ENCODE results near the gene HIP1R.
"Not testable (repeated sequence)": the region's sequence is repeated elsewhere in the genome, so short reads cannot be mapped to it uniquely, and the experiment has no call there.

The HIP1R gene, protein sequence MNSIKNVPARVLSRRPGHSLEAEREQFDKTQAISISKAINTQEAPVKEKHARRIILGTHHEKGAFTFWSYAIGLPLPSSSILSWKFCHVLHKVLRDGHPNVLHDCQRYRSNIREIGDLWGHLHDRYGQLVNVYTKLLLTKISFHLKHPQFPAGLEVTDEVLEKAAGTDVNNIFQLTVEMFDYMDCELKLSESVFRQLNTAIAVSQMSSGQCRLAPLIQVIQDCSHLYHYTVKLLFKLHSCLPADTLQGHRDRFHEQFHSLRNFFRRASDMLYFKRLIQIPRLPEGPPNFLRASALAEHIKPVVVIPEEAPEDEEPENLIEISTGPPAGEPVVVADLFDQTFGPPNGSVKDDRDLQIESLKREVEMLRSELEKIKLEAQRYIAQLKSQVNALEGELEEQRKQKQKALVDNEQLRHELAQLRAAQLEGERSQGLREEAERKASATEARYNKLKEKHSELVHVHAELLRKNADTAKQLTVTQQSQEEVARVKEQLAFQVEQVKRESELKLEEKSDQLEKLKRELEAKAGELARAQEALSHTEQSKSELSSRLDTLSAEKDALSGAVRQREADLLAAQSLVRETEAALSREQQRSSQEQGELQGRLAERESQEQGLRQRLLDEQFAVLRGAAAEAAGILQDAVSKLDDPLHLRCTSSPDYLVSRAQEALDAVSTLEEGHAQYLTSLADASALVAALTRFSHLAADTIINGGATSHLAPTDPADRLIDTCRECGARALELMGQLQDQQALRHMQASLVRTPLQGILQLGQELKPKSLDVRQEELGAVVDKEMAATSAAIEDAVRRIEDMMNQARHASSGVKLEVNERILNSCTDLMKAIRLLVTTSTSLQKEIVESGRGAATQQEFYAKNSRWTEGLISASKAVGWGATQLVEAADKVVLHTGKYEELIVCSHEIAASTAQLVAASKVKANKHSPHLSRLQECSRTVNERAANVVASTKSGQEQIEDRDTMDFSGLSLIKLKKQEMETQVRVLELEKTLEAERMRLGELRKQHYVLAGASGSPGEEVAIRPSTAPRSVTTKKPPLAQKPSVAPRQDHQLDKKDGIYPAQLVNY

DNA sequence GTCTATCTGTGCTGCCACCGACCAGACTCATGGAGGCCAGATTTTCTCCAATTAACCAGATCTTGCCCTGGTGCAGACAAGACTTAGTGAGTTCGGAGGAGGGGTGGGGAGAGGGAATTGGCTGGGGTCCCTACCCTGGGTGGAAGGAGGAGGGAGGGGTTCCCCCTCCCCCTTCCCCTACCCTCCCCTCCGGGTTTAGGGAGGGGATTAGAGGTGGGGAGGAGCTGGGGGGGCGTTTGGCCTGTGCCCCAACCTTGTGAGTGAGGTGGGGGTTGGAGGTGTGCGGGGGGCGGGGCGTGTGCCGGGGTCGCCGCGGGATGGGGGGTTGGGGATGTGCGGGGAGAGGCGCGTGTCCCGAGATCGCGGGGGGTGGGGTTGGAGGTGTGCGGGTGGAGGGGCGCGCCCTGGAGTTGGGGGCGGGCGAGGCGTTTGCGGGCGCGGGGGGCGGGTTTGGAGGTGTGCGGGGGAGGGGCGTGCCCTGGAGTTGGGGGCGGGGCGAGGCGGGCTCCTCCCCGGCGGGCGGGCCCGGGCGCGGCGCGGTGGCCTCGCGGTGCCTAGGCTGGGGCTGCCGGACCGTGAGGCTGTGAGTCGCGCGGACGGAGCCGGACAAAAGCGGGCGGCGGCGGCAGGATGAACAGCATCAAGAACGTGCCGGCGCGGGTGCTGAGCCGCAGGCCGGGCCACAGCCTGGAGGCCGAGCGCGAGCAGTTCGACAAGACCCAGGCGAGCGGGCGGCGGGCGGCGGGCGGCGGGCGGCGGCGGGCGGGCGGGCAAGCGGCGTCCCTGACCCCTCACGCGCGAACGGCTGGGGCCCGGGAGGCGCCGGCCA, at the start of gene HIP1R:
TSS of gene HIP1R (plus strand) at position 537 of the 829 bp plus-strand sequence. CDS start at position 631, 94 bp downstream.
- peak; percentile 42 for DNase-seq

DNA sequence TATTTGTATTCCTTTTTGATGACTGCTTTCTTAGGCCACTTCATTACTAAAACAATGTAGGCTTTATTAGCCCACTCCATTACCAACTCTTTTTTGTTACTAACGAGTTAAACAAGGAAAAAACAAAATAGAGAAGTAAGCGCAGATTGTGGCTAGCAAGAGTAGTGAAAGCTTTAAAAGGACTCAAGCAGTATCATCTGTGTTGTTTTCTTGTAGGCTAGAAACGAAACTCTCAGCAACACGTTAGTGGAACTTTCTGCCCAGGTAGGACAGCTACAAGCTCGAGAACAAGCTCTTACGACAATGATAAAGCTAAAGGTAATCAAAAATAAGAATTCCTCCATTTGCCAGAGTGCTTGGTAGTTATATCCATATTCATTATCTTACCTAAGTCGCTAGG, 49.8 kb upstream of the HIP1R start:
- no peak for DNase-seq

DNA sequence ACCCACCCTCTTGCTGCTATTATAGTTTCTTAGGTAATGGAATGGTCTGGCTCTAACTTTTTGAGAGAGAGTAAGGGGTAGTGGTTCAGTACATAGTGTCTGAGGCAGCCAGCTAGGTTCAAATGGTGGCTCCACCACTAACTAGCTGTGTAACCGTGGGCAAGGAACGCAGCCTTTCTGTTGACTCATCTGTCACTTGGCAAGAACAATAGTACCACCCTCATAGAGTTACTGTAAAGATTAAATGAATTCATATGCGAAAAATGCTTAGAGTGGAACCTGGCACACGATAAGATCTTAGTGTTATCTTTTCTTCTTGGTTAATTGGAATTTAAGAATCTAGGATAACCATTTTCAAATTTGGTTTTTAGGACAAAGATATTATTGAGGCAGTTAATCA, 46.9 kb upstream of the HIP1R start:
- no peak for DNase-seq

DNA sequence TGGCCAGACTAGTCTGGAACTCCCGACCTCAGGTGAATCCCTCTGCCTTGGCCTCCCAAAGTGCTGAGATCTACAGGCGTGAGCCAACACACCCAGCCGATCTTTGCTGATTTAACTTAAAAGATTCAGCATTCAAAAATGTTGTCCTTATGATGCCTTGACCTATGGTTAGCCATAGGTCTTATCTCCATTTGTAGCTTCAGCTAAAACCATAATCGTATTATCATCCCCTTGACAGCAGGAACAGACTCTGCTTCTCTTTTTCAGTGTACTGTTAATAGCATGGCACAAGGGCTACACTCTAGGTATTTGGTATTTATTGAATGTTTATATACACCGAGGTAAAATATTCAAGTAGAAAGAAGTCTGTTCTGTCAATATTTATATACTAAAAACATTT, 45.6 kb upstream of the HIP1R start:
- no peak for DNase-seq

DNA sequence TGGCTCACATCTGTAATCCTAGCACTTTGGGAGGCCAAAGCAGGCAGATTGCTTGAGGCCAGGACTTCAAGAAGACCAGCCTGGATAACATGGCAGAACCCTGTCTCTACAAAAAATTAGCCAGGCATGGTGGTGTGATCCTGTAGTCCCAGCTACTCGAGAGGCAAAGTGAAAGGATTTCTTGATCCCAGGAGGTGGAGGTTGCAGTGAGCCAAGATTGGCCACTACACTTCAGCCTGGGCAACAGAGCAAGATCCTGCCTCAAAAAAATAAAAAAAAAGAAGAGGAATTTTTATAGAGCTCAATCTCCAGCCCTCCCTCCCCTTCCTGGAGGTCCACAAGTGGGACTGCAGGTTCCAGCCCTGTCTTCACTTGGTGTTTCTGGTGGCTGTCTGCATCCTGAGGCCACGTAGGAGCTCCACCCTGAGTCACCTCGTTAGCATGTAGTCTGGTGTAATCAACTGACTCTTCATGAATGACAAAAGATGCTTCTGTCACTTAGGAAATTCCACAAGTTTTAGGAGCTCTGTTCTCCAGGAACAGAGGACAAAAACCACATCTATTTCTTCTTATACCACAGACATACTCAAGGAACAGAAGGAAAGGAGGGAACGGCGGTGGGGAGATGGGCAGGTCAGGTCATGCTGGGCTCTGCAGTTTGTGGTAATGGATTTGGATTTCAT, 44.7 kb upstream of the HIP1R start:
- no peak for DNase-seq

DNA sequence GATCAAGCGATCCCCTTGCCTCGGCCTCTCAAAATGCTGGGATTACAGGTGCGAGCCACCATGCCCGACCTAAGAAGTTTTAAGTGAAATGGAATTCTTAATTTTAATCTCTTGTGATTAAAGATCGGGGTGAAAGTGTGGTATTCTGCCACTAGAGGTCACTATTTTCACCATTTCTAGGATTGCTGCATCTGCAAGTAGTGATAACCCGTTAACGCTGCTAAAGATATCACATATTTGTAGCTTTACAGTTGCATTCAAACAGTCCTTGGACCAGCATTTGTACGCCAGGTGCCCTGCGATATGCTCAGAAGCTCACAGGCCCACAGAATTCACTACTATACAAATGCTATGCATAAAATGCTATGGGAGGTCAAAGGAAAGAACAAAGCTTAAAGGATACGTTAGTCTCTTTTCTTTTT, 41.6 kb upstream of the HIP1R start:
- DNase-seq, result peak; percentile 42

DNA sequence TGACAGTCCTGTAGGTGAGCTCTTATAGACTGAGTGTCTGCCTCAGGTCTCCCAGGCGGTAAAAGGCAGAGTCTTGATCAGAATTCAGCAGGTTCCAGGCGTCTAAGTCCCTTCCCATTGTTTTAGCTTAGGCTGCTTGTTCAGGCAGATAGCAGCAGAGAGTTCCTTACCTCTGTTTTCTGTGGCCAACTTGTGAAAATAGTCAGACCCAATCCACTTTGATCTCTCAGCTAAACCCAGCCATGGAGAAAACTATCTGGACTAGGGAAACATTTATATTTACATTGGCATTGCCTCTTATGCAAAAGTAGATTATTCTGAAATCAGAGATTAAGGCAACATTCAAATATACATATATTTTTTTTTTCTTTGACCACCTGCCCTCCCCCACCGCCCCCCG, 39.5 kb upstream of the HIP1R start:
- DNase-seq, result no peak

DNA sequence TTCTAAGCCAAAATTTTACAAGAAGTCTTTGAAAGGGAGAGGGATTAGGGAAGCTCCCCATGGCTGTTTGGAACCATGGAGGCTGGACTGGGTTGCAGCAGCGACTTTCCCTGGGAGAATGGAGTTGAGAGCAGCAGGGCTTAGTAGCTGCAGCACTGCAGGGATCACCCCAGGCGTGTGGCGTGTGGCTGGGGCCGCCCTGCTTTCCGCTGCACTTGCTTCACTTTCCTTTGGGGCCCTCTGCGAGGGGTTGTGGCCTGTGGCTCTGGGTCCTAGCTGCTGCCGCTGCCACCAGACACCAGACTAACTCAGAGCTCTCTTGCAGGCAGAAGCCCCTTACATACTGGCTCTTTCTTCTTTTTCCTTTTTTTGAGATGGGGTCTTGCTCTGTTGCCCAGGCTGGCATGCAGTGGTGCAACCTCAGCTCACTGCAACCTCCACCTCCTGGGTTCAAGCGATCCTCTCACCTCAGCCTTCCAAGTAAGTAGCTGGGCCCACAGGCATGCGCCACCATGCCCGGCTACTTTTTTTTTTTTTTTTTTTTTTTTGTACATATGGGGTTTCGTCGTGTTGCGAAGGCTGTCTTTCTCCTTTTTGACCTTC, 35.5 kb upstream of the HIP1R start:
- DNase-seq, result no peak

DNA sequence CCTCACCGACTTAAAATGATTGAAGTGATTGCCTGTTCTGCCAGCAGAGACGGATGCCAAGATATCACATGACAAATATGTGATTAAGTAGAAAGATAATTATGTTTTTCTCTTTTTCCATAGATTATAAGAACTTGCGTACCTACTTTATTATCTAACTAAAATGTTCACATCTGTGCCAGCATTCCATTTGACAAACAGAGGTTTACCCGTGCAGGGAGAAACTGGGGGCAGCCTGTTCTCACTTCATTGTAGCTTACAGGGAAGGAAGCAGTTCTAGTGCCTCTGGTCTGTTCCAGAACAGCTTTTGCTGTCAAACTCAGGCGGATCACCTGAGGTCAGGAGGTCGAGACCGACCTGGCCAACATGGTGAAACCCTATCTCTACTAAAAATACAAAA, 31.3 kb upstream of the HIP1R start:
- no peak for DNase-seq

DNA sequence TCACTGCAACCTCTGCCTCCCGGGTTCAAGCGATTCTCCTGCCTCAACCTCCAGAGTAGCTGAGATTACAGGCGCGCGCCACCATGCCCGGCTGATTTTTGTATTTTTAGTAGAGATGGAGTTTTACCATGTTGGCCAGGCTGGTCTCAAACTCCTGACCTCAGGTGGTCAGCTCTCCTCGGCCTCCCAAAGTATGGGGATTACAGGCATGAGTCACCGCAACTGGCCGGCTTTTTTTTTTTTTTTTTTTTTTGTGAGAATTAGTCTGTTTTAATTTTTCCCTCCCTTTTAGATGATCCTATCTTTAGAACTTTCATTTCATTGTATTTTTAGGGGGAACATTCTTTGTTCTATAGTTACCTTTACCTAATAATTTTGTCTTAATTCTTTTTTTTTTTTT, 30.3 kb upstream of the HIP1R start:
- not testable (repeated sequence) for DNase-seq

DNA sequence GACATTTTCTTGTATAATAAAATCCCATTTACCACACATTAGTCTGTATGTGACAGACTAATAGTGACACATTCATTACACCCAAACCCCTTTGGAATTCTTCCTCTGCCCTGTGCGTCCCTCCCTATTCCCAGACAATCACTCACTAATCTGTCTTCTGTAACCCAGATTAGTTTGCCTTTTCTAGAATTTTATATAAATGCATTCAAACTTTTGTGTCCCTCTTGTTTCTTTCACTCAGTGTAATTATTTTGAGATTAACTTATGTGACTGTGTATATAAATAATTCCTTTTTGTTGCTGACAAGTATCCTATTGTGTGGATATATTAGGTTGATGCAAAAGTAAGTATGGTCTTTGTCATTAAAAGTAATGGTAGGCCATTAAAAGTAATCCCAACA, 27.6 kb upstream of the HIP1R start:
- no peak for DNase-seq

DNA sequence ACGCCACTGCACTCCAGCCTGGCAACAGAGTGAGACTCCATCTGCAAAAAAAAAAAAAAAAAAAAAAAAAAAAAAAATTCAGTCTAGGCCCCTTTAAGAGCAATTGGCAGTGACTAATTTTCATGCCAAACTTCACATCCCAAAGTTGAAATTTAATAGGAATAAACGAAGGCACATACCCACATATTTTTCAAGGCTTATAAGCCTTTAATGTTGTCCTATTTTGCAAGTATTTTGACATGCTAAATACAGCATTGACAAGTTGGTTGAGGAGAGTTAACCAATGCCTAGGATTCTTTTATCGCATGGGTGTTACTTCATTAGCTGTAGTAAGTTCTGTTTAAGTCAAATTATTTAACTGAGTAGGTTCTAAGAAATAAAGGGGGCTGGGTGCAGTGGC, 23.5 kb upstream of the HIP1R start:
- no peak for DNase-seq

DNA sequence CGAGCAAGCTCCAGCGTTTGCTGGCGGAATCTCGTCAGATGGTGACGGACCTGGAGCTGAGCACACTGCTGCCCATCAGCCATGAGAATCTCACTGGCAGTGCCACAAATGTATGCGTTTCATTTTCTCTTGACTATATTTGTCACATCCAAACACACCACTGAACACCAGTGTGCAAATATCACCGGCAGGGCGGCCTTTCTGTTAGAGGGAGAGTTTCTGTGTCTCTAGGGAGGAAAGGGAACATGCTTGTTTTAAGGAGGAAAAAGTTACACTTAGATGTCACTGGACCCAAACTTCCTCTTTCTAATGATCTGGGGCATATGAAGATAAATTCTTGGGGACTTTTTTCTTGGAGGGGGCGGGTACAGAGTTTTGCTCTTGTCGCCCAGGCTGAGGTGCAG, 21.9 kb upstream of the HIP1R start:
- no peak for DNase-seq

DNA sequence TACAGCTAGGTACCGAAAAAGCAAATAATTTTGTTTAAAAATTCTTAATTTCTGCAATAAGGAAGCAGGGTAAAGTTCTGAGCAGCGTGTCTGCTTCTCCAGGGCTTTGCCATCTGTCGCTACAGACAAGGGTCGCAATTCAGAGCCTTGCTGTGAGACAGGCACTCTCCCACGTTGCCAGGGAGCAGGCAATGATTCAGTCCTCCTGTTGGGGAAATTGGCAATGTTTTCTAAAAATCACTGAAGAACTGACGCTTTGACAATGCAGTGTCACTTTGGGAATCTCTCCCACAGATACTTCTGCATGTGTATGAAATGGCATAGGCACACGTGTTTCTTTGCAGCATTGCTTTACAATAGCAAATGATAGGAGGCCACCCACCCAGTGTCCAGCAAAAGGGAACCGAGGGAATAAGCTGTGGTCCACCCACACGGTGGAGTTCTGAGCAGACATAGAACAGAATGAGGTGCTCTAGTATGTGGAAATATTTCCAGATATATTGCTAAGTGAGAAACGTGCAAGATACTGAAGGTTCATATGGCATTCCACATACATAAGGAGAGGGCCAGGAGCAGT, 16.0 kb upstream of the HIP1R start:
- DNase-seq, result no peak

DNA sequence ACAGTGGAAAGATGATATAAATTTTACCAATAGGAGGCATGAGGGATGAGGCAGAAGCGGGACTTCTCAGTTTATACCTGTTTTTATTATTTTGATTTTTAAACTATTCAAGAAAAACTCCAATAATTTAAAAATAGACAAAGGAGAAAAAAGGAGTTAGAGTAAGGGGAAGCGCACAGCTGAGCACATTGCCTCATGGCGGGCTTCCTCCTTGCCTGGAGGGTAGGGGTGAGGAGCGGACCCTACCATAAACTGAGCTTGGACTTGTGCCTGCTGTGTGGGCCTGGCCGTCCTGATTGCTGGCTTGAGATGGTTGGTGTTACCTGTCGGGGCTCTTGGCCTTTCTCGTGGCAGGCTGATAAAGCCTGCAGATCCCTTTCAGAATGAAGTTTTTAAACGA, 15.1 kb upstream of the HIP1R start:
- no peak for DNase-seq

DNA sequence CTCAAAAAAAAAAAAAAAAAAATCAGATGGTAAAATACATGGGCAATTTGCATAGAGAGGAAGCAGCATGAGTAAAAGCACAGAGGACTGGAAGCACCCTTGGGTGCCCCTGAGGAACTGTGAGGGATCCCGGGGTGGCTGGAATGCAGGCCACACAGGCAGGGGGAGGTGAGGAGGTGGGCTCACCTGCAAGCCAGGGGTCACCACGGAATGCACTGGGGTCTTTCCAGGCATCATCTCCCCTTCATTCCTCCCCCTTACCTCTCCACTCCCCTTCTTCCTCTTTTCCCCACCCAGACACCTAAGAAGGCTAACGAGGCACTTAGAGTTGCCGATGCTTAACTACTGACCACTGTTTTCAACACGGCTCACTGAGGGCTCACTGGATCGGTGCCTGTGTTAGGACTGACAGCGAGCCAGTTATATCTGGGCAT, 14.4 kb upstream of the HIP1R start:
- no peak for DNase-seq

DNA sequence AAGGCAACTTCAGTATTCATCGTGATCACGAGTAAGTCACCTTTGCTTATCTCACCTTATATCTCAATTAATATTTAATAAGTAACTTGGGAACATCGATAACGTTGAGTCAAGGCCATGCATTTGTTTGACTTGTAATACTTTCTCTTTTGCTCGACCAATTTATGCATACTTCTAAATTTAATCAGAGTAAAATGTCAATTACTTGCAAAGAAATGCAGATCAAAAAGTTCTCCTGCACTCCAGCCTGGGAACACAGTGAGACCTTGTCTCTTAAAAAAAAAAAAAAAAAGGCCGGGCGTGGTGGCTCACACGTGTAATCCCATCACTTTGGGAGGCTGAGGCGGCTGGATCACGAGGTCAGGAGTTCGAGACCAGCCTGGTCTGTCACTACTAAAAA, 11.8 kb upstream of the HIP1R start:
- no peak for DNase-seq

DNA sequence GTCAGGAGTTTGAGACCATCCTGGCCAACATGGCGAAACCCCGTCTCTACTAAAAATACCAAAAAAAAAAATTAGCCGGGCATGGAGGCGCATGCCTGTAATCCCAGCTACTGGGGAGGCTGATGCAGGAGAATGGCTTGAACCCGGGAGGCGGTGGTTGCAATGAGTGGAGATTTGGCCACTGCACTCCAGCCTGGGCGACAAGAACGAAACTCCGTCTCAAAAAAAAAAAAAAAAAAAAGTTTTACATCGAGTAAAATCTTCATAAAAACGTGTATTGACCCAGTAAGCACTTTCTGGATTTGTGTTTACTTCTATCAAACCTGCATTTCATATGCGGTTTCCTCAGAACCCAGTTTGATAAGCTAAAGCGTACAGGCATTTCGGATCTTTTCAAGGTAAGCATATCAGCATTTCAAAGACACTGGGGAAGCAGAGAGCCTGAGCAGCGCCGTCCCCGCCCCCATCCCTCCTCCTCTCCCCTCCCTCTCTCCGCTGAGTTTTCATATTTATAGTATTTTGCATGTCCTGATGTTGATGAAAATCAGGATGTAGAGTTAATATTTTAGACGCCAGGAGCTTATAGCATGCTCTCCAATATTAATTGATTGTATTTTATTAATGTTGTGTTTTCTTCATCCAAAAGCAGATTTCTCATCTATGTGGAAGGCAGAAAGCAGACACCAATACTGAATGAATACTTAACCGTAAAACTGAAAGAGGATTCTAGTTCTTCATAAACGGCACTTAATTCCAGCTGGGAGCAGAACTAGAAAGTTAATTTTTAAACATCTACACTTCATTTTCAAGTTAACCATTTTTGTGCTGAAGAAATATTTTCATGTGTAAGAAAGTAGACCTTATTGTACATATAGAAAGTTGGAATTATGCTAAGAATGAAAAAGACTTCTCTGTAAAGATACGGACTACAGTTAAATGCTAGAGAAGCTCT, 9.2 kb upstream of the HIP1R start:
- no peak for DNase-seq

DNA sequence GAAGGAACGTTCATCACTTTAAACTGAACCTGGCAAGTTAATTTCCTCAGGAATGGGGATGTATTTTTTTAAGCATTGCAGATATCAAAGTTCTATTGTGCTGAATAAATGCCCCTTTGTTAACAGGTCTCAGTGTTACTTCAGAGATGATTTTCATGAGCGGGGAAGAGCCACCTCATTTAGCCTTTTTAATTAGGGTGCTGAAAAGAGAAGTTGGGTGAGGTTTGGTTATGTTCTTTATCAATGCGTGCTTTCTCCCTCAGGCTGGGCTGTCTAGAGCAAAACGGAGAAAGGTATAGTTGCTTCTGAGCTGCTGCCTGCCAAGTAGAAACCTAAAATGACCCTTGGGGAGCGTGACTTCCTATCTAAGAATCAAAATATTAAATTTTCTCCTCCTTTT, 8.0 kb upstream of the HIP1R start:
- no peak for DNase-seq

Data from NCI-H2171 (cell line).